GM23338 (cell line): ENCODE measurements around the gene DAB1. TPM values are rescaled to one million over a fixed set of nuclear protein-coding genes. Genes with fewer than 3 reads are reported as not detected.

ENCODE experiments used
- ATAC-seq: fragments of 200-7000 bp; cut with Tn5 transposase; 3 replicates; pipeline ENCODE4 v1.9.1; 2020
- DNase-seq: peaks from one replicate; pipeline ENCODE4 v3.0.0-alpha.2; 2015; ENCODE audit warnings: low spot score
- H2AFZ ChIP-seq: fragments of 200-600 bp; sonication (generic); 2 replicates; pipeline ENCODE4 v1.8.0; 2016; ENCODE audit warnings: antibody characterized with exemption, mild to moderate bottlenecking, moderate library complexity
- H3F3A ChIP-seq: fragments of 200-600 bp; sonication (generic); replicated peaks from 2 replicates; pipeline ENCODE4 v1.8.0; 2017; ENCODE audit warnings: antibody characterized with exemption, mixed run types, low read depth
- H3K27ac ChIP-seq: fragments of 200-600 bp; sonication (generic); 2 replicates; pipeline ENCODE4 v1.6.1; 2016; ENCODE audit warnings: low read depth
- H3K27me3 ChIP-seq: fragments of 200-600 bp; sonication (generic); 2 replicates; pipeline ENCODE4 v1.8.0; 2016; ENCODE audit warnings: mild to moderate bottlenecking, mixed run types, moderate library complexity; ENCODE audit not compliant: insufficient read depth
- H3K36me3 ChIP-seq: fragments of 200-600 bp; sonication (generic); 2 replicates; pipeline ENCODE4 v1.8.0; 2016; ENCODE audit warnings: mild to moderate bottlenecking; ENCODE audit not compliant: insufficient read depth
- H3K4me1 ChIP-seq: fragments of 200-600 bp; sonication (generic); 2 replicates; pipeline ENCODE4 v1.8.0; 2016; ENCODE audit warnings: mild to moderate bottlenecking, moderate library complexity; ENCODE audit not compliant: insufficient read depth
- H3K4me2 ChIP-seq: fragments of 200-600 bp; sonication (generic); 2 replicates; pipeline ENCODE4 v1.7.1; 2017; ENCODE audit warnings: mixed run types
- H3K4me3 ChIP-seq: fragments of 200-600 bp; sonication (generic); 2 replicates; pipeline ENCODE4 v1.6.1; 2016; ENCODE audit warnings: mixed run types
- H3K79me2 ChIP-seq: fragments of 200-600 bp; sonication (generic); replicated peaks from 2 replicates; pipeline ENCODE4 v1.8.0; 2017; ENCODE audit warnings: mild to moderate bottlenecking; ENCODE audit not compliant: insufficient read depth
- H3K9me2 ChIP-seq: fragments of 200-600 bp; sonication (generic); 2 replicates; pipeline ENCODE4 v1.8.0; 2017; ENCODE audit not compliant: insufficient read depth
- H4K20me1 ChIP-seq: fragments of 200-600 bp; sonication (generic); replicated peaks from 2 replicates; pipeline ENCODE4 v1.8.0; 2017; ENCODE audit warnings: mild to moderate bottlenecking; ENCODE audit not compliant: insufficient read depth
- H3K27ac Mint-ChIP-seq: 2 replicates; pipeline ENCODE4 v1.8.0; 2020; ENCODE audit warnings: inconsistent platforms, mild to moderate bottlenecking, moderate library complexity, mixed read lengths
- H3K27me3 Mint-ChIP-seq: 3 replicates; pipeline ENCODE4 v1.8.0; 2022; ENCODE audit warnings: low read depth, mild to moderate bottlenecking, moderate library complexity, mixed read lengths, inconsistent platforms; ENCODE audit not compliant: insufficient read depth, poor library complexity
- H3K36me3 Mint-ChIP-seq: 3 replicates; pipeline ENCODE4 v1.8.0; 2021; ENCODE audit warnings: low read depth, mild to moderate bottlenecking, inconsistent platforms, moderate library complexity, mixed read lengths
- H3K4me1 Mint-ChIP-seq: 3 replicates; pipeline ENCODE4 v1.8.0; 2020; ENCODE audit warnings: mild to moderate bottlenecking, inconsistent platforms, mixed read lengths
- H3K4me3 Mint-ChIP-seq: 3 replicates; pipeline ENCODE4 v1.8.0; 2021; ENCODE audit warnings: moderate library complexity, mild to moderate bottlenecking, inconsistent platforms, mixed read lengths
- H3K9me3 Mint-ChIP-seq: 3 replicates; pipeline ENCODE4 v1.8.0; 2020; ENCODE audit warnings: moderate library complexity, mild to moderate bottlenecking, inconsistent platforms, mixed read lengths
- CREB1 ChIP-seq: fragments of 250-450 bp; sonication (Bioruptor Pico); IDR thresholded peaks from 2 replicates; pipeline ENCODE4 v1.5.0; 2020; ENCODE audit warnings: low read depth, mild to moderate bottlenecking, moderate library complexity
- ETS1 ChIP-seq: IDR thresholded peaks from 2 replicates; pipeline ENCODE4 v1.6.1; 2016; ENCODE audit warnings: antibody characterized with exemption
- EZH2 ChIP-seq: fragments of 200-600 bp; sonication (generic); IDR thresholded peaks from one replicate; pipeline ENCODE4 v1.8.0; 2017; ENCODE audit warnings: antibody characterized with exemption, mild to moderate bottlenecking, low read depth; ENCODE audit not compliant: unreplicated experiment
- EZH2phosphoT487 ChIP-seq: fragments of 200-600 bp; sonication (generic); IDR thresholded peaks from one replicate; pipeline ENCODE4 v1.8.1; 2018; ENCODE audit warnings: antibody characterized with exemption; ENCODE audit not compliant: unreplicated experiment
- JUNB ChIP-seq: IDR thresholded peaks from one replicate; pipeline ENCODE4 v1.6.1; 2016; ENCODE audit warnings: antibody characterized with exemption; ENCODE audit not compliant: unreplicated experiment
- NANOG ChIP-seq: IDR thresholded peaks from 2 replicates; pipeline ENCODE4 v1.6.1; 2016; ENCODE audit warnings: antibody characterized with exemption, borderline replicate concordance
- POLR2AphosphoS5 ChIP-seq: IDR thresholded peaks from 2 replicates; pipeline ENCODE4 v1.6.1; 2016; ENCODE audit warnings: antibody characterized with exemption, low read depth
- REST ChIP-seq: IDR thresholded peaks from one replicate; pipeline ENCODE4 v1.6.1; 2018; ENCODE audit warnings: antibody characterized with exemption; ENCODE audit not compliant: unreplicated experiment
- STAT1 ChIP-seq: IDR thresholded peaks from one replicate; pipeline ENCODE4 v1.6.1; 2016; ENCODE audit warnings: antibody characterized with exemption; ENCODE audit not compliant: unreplicated experiment
- ZNF114 ChIP-seq: fragments of 250-450 bp; sonication (Bioruptor Pico); IDR thresholded peaks from 2 replicates; pipeline ENCODE4 v1.5.0; 2020; ENCODE audit warnings: mild to moderate bottlenecking, moderate library complexity
- ZNF331 ChIP-seq: fragments of 250-450 bp; sonication (Bioruptor Pico); IDR thresholded peaks from 2 replicates; pipeline ENCODE4 v1.5.0; 2020; ENCODE audit warnings: low read depth, mild to moderate bottlenecking, moderate library complexity
- polyA plus RNA-seq: library from polyadenylated mRNA; unstranded; fragments of >200 nt; fragmentation: Nextera tagmentation; extraction: Ambion mirVana; gene quantifications from 2 replicates; pipeline ENCODE4 v1.2.1, GENCODE V29; 2016
- total RNA-seq: library from RNA; depleted of rRNA; stranded (reverse); fragments of >200 nt; shearing (Covaris generic); gene quantifications from 2 replicates; pipeline ENCODE4 v1.2.3, GENCODE V29; 2014
- TF ChIP-seq, protein P1 (sequence below), 2 experiments: fragments of 200-600 bp in 1 of 2; sonication (generic) in 1 of 2; conservative IDR thresholded peaks; 2 replicates each; pipeline versions ENCODE4 v1.5.1 to v1.6.1; 2016 to 2017; ENCODE audit warnings: antibody characterized with exemption in 2 of 2, low read depth in 2 of 2, mild to moderate bottlenecking in 2 of 2, moderate library complexity in 1 of 2
- TF ChIP-seq, protein P2 (sequence below): fragments of 250-450 bp; sonication (Bioruptor Pico); IDR thresholded peaks from 2 replicates; pipeline ENCODE4 v1.5.0; 2020; ENCODE audit warnings: mild to moderate bottlenecking, moderate library complexity

DAB1 gene
- total and polyA plus RNA-seq, 2 experiments from 2014 or later = 12.8 to 14.5 TPM

DNA sequence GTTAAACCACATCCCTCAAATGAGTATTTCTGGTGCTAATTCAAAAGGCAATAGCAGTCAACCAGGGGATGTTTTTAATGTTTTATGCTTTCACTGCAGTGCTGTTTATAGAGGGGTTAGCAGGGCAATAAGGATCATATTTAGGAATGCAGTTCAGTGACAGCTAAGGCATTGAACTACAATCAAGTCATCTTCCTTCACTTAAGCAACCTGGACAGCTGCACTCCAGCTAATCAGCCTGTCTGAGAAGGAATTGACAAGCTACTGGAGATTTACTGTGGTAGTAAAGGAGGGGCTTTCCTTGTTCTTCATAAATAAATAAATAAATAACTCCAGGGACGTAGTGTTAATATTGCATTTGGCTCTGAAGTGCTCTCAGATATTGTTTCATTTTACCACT is 93.9 kb downstream of the DAB1 start:
- no peaks in the 10 kb centered on the region for H3K27me3 ChIP-seq
- no peak overlapping the region for H3K27ac ChIP-seq
- no peaks in the 10 kb centered on the region for H3K9me3 Mint-ChIP-seq
- peaks cover 4% of the 10 kb centered on the region for H3K4me1 ChIP-seq
- no peak overlapping the region for H3K27ac Mint-ChIP-seq
- H3K9me2 ChIP-seq = no peaks in the 10 kb centered on the region
- peaks cover 10% of the 10 kb centered on the region for H3K4me1 Mint-ChIP-seq
- no peaks in the 10 kb centered on the region for H4K20me1 ChIP-seq
- no peaks in the 10 kb centered on the region for H3K36me3 Mint-ChIP-seq
- no peak overlapping the region for H3K4me3 Mint-ChIP-seq
- no peak for ATAC-seq
- no peaks in the 10 kb centered on the region for H3K79me2 ChIP-seq
- H3K4me2 ChIP-seq = no peak overlapping the region
- no peaks in the 10 kb centered on the region for H3K27me3 Mint-ChIP-seq
- H3K36me3 ChIP-seq = no peaks in the 10 kb centered on the region
- no peak for DNase-seq
- no peak overlapping the region for H2AFZ ChIP-seq
- TF ChIP-seq NANOG = no peak
- no peak for TF ChIP-seq ZNF114 (CRISPR knock-in tag)
- TF ChIP-seq JUNB = no peak
- no peak for TF ChIP-seq ETS1
- no peak for TF ChIP-seq EZH2
- TF ChIP-seq, protein P1, sequence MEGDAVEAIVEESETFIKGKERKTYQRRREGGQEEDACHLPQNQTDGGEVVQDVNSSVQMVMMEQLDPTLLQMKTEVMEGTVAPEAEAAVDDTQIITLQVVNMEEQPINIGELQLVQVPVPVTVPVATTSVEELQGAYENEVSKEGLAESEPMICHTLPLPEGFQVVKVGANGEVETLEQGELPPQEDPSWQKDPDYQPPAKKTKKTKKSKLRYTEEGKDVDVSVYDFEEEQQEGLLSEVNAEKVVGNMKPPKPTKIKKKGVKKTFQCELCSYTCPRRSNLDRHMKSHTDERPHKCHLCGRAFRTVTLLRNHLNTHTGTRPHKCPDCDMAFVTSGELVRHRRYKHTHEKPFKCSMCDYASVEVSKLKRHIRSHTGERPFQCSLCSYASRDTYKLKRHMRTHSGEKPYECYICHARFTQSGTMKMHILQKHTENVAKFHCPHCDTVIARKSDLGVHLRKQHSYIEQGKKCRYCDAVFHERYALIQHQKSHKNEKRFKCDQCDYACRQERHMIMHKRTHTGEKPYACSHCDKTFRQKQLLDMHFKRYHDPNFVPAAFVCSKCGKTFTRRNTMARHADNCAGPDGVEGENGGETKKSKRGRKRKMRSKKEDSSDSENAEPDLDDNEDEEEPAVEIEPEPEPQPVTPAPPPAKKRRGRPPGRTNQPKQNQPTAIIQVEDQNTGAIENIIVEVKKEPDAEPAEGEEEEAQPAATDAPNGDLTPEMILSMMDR (conservative IDR thresholded peaks at IDR 0.05; ENCODE audit: low read depth in 2 of 2) = no peak
- TF ChIP-seq ZNF331 (CRISPR knock-in tag) = no peak
- TF ChIP-seq REST = no peak
- no peak for TF ChIP-seq EZH2phosphoT487
- TF ChIP-seq POLR2AphosphoS5 = no peak
- TF ChIP-seq, protein P2, sequence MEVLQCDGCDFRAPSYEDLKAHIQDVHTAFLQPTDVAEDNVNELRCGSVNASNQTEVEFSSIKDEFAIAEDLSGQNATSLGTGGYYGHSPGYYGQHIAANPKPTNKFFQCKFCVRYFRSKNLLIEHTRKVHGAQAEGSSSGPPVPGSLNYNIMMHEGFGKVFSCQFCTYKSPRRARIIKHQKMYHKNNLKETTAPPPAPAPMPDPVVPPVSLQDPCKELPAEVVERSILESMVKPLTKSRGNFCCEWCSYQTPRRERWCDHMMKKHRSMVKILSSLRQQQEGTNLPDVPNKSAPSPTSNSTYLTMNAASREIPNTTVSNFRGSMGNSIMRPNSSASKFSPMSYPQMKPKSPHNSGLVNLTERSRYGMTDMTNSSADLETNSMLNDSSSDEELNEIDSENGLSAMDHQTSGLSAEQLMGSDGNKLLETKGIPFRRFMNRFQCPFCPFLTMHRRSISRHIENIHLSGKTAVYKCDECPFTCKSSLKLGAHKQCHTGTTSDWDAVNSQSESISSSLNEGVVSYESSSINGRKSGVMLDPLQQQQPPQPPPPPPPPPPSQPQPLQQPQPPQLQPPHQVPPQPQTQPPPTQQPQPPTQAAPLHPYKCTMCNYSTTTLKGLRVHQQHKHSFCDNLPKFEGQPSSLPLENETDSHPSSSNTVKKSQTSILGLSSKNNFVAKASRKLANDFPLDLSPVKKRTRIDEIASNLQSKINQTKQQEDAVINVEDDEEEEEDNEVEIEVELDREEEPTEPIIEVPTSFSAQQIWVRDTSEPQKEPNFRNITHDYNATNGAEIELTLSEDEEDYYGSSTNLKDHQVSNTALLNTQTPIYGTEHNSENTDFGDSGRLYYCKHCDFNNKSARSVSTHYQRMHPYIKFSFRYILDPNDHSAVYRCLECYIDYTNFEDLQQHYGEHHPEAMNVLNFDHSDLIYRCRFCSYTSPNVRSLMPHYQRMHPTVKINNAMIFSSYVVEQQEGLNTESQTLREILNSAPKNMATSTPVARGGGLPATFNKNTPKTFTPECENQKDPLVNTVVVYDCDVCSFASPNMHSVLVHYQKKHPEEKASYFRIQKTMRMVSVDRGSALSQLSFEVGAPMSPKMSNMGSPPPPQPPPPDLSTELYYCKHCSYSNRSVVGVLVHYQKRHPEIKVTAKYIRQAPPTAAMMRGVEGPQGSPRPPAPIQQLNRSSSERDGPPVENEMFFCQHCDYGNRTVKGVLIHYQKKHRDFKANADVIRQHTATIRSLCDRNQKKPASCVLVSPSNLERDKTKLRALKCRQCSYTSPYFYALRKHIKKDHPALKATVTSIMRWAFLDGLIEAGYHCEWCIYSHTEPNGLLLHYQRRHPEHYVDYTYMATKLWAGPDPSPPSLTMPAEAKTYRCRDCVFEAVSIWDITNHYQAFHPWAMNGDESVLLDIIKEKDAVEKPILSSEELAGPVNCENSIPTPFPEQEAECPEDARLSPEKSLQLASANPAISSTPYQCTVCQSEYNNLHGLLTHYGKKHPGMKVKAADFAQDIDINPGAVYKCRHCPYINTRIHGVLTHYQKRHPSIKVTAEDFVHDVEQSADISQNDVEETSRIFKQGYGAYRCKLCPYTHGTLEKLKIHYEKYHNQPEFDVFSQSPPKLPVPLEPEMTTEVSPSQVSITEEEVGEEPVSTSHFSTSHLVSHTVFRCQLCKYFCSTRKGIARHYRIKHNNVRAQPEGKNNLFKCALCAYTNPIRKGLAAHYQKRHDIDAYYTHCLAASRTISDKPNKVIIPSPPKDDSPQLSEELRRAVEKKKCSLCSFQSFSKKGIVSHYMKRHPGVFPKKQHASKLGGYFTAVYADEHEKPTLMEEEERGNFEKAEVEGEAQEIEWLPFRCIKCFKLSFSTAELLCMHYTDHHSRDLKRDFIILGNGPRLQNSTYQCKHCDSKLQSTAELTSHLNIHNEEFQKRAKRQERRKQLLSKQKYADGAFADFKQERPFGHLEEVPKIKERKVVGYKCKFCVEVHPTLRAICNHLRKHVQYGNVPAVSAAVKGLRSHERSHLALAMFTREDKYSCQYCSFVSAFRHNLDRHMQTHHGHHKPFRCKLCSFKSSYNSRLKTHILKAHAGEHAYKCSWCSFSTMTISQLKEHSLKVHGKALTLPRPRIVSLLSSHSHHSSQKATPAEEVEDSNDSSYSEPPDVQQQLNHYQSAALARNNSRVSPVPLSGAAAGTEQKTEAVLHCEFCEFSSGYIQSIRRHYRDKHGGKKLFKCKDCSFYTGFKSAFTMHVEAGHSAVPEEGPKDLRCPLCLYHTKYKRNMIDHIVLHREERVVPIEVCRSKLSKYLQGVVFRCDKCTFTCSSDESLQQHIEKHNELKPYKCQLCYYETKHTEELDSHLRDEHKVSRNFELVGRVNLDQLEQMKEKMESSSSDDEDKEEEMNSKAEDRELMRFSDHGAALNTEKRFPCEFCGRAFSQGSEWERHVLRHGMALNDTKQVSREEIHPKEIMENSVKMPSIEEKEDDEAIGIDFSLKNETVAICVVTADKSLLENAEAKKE (CRISPR knock-in tag) = no peak
- no peak for TF ChIP-seq CREB1 (CRISPR knock-in tag)
- TF ChIP-seq STAT1 = no peak
- no peaks in the 10 kb centered on the region for H3F3A ChIP-seq
- H3K4me3 ChIP-seq = no peak overlapping the region
